HG02642 (cell line): Measurements from ENCODE around the gene DPEP2NB.
A peak's percentile ranks its signal among the peaks of the same experiment; 100 is the strongest.
"Not testable (repeated sequence)": the region's sequence is repeated elsewhere in the genome, so short reads cannot be mapped to it uniquely, and the experiment has no call there.

Experiments
- ATAC-seq: cut with Tn5 transposase; IDR thresholded peaks from one replicate; pipeline ENCODE4 v1.9.1; 2021; ENCODE audit warnings: mild to moderate bottlenecking; ENCODE audit not compliant: unreplicated experiment, poor library complexity

DPEP2NB gene

DNA sequence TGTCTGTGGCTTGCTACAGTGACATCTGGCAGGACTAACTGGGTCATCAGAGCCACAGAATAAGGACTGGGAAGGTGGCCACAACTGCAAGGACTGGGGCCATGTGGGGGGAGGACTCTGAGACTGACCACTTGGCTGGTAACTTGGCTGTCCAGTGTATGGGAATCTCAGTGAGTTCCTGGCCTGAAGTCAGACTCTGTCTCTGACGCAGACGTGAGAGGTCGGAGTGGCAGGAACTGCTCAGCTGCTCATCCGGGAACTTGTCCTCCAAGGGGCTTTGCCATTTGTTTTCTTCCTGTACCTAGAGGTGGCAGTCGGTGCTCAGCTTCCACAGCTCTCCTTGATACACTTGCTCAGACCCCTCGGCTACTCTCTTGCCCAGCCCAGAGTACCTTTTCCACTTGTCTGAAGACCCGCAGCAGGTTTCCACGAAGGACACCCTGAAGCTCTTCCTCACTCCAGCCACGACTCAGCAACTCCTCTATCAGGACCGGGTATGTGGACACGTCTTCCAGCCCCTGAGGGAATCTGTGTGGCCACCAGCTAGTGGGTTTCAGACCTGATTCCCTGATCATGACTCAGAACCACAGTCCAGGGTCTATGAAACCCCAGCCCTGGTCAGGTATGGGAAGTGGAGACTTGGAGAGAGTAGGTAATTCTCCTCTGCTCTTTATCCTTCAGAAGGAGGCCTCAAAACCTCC, 28.1 kb downstream of the DPEP2NB start:
- ATAC-seq = no peak

GRCh38 chr16:67986949-67987348, 28.8 kb downstream of the DPEP2NB start:
- no peak for ATAC-seq

GRCh38 chr16:67982011-67982696, 33.6 kb downstream of the DPEP2NB start:
- no peak for ATAC-seq

- ATAC-seq = no peak
These were observed 35.6 kb downstream of the DPEP2NB start, which contains the start of gene DPEP3 for GRCh38 chr16:67979955-67980678. DPEP3 (minus strand) TSS chr16:67980499; CDS start chr16:67980380, 119 bp downstream.

DNA sequence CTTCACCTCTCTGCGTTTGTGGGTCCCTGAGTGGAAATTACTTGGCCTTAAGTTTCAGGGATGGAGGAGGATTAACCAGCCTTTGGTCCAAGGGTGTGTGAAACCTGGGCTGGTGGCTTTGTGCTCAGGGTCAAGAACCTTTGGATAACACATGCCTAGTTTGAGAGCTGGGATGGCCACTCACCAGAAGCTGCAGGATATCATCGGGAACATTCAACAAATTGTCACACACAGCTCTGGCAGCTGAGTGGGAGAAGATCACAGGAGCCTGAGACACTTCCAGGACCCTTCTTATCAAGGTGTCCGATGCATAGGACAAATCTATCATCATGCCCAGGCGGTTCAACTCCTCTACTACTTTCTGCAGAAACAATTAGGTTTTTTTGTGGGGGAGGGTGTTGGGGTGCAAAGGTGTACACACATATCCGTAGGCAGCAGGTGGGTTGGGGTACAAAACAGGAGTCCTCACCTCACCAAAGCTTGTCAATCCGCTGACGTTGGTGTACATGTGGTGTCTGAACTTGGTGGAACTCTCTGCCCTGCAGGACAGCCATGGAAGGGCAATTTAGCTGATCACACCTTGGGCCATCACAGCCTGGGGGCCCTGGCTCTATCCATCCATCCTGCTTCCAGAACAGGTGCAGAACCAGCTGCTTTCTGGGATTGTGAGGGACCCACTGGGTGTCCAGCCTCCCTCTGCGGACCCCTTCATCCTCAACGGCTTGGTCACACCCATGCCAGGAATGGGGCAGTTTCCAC, 38.1 kb downstream of the DPEP2NB start:
- no peak for ATAC-seq

GRCh38 chr16:67977005-67977404, 38.7 kb downstream of the DPEP2NB start:
- no peak for ATAC-seq

GRCh38 chr16:67976205-67976604, 39.5 kb downstream of the DPEP2NB start:
- no peak for ATAC-seq

DNA sequence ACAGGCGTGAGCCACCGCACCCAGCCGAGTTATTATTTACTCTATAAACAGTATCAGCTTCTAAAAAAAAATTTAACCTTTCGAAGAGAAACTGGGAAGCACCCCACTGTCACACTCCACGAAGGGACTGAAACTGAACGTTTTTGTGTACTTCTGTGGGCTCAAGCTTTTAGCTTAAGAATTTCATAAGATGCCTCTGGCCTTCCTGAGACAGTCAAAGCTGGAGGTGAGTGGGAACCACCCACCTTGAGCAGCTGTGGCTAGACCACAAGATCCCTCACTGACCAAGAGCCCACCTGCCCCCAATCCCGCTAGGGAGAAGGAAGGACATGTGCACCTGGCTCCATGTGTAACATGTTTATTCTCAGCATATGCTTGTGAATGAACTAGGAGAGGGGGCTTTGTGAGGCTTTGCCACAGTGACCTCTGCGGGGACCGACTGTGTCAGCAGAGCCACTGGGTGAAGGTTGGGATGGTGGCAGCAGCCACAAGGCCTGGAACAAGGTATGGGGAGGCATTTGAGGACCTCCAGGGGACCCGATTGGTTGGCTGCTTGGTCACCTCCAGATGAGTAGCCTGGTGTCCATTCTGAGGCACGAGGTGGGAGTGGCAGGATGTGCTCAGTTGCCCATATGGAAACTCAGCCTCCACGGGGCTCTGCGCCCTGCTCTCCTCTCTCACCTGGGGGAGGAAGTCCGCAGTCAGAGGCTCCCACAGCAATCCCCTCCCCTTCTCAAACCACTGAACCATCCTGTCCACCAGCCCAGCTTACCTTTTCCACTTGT, 40.2 kb downstream of the DPEP2NB start:
- ATAC-seq = no peak

- not testable (repeated sequence) for ATAC-seq
These were observed 43.4 kb downstream of the DPEP2NB start for GRCh38 chr16:67972285-67972684.

- ATAC-seq = no peak
These were observed 44.6 kb downstream of the DPEP2NB start for GRCh38 chr16:67971111-67971510.

DNA sequence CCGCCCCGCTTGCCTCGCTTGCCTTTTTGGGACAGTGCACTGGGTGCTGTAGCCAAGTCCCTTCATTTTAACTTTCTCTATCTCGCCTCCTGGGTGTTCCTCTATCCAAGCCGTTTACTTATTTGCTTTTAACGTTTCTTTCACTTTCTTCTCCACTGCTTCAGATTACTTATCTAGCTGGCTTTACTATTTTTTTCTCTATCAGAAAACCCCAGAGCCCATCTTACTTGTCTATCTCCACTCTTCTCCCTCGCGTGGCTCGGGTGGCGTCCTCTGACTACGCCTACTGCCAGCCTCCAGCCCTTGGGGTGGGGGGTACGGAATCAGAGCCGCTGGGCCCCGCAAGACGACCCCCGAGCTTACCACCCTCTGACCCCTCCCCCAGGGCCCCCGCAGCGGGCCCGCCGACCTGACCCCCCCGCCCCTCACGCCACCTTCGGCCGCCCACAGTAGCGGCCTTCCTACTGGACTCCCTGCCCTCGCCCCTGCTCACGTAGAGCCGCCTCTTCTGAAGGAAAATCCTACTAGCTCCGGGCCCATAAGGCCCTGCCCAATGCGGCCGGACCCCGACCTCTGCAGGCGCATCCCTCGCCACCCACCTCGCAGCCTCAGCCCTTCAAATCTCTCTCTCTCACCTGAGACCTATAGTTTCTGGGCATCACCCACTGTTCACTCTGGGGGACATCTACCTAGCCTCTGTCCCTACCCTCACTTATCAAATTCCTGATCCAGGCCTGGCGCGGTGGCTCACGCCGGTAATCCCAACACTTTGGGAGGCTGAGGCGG, 46.3 kb downstream of the DPEP2NB start:
- no peak for ATAC-seq

- ATAC-seq = peak; percentile 80
These were observed 47.1 kb downstream of the DPEP2NB start, which contains the start of gene SLC12A4 for GRCh38 chr16:67968400-67969253. SLC12A4 (minus strand) TSS chr16:67968637; CDS start chr16:67968553, 84 bp downstream.

DNA sequence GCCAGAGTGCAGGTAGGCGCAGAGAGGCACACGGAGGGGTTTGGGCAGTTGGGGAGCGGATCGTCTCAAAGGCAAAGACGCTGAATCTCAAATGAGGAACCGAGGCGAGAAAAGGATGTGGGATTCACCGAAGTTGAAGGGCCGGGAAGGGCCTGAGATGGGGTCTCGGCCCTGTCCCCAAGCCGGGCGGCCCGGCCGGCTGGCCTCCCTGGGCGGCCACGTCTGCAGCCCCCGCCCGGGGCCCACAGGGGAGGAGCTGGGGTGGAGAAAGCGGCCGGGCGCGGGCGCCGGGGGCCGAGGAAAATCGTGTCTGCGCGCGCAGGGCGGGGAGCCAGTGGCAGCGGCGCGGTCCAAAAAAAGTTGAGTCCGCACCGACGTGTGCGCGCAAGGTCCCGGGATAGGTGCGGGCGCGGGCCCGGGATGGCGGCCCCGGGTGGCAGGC, 47.7 kb downstream of the DPEP2NB start:
- ATAC-seq = peak; percentile 37

DNA sequence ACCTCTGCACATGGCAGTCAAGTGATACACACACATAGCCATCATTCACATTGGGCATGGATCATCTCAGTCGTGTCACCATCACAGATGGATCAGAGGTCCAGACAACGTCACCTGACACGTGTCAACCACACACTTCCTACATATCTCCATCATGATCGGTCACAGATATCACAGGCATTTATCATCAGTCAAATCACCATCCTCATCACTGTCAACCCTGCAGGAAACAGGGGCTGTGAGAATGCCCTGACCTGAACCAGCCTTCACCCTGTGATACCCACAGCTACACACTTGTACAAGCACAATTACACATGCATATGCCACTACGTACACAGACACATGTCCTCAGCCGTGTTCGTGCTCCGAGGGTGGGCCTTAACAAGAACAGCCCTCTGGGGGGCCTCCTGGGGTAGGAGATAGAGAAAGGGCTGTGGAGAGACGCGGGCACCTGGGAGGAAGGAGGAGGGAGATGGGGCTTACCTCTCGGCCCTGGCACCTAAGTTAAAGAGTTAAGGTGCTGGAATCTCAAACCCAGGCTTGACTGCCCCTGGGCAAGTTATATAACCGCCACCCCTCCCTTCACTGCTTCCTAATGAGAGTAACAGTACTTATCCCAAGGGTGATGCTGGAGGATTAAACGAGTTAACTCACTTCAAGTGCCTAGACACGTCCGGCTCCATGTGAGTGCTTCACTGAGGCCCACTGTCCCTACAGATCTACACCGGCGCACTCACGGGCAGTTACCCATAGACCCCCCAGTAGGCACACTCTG, 48.3 kb downstream of the DPEP2NB start:
- no peak for ATAC-seq

DNA sequence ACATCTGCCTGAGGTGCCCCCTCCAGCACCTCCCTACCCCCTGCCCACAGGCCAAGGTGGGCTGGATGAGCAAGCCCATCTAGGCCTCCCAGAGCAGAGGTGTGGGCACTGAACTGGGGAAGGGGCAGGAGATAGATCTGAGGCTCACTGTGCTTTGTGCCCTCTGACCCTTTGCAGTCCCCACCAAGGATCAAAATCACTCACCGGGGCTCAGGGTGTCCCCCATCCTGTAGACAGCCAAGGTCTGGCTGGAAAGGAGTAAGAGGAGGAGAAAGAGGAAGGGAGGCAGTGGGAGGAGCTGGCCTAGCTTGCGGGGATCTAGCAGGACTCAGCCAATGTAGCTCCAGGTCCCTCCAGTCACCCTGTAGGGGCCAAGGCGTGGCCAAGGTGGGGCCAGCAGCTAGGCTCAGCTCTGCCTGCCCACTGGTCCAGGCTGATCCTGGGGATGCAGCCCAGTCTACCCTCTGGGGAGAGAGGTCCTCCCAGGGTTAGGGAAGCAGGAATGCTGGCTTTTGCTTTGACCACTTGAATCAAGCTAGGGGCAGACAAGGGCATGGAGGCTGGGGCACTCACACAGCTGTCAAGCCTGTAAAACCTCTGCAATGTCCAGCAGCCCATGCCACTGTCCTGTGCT, 49.0 kb downstream of the DPEP2NB start:
- ATAC-seq = no peak

DNA sequence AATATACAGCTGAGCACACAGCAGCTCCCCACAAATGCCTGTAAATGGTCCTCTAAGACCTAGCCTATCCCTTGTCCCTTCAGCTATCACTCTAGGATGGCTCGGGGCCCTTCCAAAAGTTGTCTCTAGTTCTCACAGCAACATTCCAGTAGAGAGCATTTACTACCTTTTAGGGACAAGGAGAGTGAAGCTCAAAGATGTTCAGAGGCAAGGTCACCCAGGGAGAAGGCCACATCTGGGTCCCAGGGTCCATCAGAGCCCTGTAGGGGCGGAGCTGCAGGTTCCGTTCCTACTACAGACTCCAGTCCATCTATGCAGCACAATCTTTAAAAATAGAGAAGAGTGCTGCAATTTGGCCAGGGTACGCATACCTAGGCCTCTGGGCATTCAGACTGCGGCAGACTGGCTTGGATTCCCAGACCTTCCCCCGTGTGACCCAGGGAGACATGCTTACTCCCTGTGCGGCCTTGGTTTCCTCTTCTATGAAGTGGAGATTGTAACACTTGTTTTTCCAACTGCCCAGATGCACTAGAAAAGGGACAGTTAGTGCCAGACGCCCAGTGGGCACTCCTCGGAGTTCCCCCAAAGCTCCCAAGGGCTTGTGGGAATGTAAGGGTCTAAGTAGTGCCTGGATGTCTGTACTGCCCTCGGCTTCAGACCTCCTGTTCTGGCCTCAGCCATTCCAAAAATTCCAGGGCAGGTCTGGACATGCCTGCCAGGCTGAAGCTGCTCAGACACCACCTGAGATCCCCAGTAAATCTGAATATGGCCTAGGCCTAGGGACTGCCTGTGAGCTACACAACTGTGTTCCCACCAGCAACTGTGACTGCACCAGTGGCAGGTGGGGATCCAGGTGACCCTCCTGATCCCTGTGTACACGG, 49.8 kb downstream of the DPEP2NB start:
- no peak for ATAC-seq
